Stimulated activated CD4-positive, alpha-beta T cell treated with anti-CD3 and anti-CD28 coated beads, Interleukin-1b, Interleukin-23, amount 100 ng/mL, for 4 hours (primary cell): ENCODE data around the gene MYH2.

Experiments used
- DNase-seq, 2 donors: peaks; one replicate each; pipeline ENCODE4 v3.0.0-alpha.2; 2020; ENCODE audit warnings: low read depth in 2 of 2

MYH2 gene

DNA sequence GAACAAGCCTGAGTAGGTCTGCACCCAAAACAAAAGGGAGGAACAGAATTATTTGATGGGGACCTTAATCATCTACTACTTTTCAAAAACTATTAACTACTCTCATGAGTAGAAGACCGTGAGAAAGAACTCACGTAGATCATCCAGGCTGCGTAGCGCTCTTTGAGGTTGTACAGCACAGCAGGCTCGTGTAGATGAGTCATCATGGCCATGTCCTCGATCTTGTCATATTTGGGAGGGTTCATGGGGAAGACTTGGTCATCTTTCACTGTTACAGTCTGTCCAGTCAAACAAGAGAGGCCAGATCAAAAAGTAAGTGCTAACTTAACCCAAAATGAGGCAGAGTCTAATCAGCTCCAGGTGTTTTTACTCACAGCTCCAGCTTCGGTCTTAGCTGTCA lies 33.4 kb downstream of the MYH2 start:
- DNase-seq, result no peak

DNA sequence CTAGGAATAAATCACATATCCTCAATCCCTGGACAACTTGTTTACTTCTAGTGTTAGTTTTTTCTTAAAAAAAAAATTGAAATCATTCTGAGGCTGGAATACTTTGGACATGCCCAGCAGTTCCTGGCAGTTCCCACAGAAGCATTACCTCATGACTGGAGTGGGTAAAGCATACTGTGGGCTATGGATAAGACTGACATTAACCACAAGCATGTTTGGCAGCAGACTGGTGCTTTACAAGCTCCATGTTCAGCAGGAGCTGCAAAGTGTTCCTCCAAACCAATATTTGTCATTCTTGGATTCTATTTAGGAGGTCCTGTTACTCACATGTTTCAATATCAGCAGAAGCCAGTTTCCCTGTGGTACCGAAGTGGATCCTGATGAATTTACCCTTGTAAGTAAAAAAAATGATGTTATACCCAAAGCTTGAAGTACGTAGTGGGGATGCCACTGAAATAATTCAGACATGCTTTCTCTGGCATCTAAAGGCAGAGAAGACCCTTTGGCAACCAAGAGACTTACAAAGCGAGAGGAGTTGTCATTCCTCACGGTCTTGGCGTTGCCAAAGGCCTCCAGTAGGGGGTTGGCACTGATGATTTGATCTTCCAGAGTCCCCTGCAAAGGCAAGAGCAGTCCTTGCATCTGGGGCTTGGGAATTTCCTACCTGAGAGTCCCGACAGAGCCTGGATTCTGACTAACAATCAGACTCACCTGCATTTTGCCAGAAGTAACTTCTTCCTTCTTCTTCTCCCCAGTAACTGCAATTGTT lies 36.0 kb downstream of the MYH2 start:
- no peak for DNase-seq

DNA sequence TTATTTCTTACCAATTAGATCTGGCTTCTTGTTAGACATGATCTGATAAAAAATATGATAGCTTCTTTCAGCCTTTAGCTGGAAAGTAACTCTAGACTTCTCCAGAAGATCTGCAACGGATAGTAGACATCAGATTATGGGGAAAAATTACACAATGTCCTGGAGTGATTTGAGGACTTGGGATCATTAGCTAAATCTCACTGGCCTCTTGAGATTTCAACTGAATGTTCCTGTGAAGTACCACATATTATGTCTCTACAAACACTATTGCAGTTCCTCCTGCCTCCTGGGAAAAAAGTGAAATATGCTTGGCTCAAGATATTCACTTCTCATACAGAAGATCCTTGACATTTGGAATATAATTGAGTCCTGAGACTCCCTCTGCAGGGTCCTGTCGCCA lies 36.6 kb downstream of the MYH2 start:
- DNase-seq, result no peak

DNA sequence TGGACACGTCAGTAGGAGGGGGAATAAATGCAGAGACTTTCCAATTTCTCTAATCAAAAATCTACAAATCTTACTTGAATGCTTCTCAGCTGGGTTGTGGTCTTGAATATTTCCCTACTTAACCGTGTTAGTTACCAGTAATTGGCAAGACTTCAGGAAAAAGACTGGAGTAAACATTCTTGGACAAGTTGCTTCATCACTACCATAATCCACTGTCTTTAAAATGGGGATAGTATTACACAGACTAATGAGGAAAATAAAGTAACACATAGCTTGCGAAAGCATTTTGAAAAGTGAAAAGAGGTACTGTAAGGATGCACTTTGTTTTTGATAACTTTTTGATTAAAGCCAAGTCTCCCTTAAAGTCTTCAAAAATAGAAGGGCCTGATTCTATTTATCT lies 49.5 kb downstream of the MYH2 start:
- no peak for DNase-seq

DNA sequence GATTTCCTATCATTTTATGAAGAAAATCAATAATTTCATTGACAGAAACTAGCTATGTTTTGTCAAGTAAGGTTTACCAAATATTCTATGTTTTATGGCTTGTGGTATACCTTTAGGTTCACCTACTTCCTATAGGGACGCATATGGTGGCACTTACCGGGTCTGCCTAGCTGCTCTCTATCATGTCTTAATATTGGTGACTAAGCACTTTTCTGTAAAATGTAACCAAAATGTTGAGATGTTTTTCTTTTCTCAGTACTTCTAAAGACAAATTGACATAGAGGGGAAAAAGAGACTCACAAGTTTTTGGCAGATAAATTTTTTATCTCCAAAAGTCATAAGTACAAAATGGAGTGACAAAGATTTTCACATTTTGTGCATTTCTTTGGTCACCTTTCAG lies 57.5 kb downstream of the MYH2 start:
- DNase-seq, result no peak

DNA sequence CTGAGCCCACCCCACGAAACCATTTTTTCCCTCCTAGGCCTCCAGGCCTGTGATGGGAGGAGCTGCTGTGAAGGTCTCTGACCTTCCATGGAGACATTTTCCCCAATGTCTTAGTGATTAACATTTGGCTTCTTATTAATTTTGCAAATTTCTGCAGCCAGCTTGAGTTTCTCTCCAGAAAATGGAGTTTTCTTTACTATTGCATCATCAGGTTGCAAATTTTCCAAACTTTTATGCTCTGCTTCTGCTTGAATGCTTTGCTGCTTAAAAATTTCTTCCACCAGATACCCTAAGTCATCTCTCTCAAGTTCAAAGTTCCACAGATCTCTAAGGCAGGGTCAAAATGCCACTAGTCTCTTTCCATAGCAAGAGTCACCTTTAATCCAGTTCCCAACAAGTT lies 67.2 kb downstream of the MYH2 start:
- no peak for DNase-seq

DNA sequence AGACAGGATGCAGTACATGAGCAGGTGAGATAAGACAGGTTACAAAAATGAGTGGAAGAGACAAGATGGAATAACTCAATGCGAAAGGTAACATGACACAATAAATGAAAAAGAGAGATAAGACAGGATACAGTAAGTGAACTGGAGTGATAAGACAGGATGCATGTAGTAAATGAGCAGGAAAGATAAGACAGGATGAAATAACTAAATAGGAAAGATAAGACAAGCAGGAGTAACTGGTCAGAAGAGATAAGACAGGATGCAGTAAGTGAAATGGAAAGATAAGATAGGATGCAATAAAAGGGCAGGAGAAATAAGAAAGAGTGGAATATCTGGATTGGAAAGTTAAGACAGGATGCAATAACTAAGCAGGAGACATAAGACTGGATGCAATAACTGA lies 71.8 kb downstream of the MYH2 start:
- no peak for DNase-seq

DNA sequence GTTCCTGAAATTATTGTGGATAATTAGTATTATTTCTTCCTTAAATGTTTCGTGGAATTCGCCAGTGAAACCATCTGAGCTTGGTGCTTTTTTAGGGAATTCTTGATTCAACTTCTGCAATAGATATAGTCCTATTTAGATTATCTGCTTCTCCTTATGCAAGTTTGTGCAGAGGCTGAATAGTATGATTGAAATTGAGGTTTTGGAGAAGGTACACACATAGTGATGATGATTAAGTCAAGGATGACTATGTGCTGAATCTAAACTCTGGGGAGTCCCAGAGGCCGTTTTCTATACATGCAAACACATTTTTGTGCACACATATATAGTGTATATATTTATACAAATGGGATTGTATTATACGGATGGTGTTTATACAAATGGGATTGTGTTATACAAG lies 74.9 kb downstream of the MYH2 start:
- DNase-seq, result no peak

DNA sequence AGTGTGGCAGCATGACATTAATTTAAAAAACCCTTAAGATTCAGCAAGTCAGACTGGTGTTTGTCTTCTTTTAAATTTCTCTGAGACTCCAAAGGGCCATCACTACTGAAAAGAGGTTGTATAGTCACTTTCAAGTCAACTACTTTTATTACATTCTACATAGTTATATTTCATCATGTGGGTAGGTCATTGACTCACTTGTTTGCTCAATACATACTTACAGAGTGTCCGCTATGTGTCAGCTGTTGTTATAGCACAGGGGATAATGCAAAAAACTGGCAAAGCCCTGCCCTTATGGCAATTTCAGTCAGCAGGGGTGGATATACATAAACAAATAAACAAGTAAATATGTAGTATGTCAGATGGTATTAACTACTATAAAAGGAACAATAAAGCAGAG lies 77.6 kb downstream of the MYH2 start:
- DNase-seq, result no peak
